Activated CD4-positive, alpha-beta T cell treated with anti-CD3 and anti-CD28 coated beads, Interleukin-2, amount 50 U/mL, for 24 hours (primary cell): ENCODE results near the gene PHF23.
"Not testable (repeated sequence)": the region's sequence is repeated elsewhere in the genome, so short reads cannot be mapped to it uniquely, and the experiment has no call there.

Source experiments
- DNase-seq, 2 donors: peaks; one replicate each; pipeline ENCODE4 v3.0.0-alpha.2; 2020; ENCODE audit warnings: low read depth in 1 of 2, low spot score in 1 of 2

Gene PHF23

GRCh38 chr17:7258731-7259554 lies 19.7 kb upstream of the PHF23 start:
- no peak for DNase-seq

DNA sequence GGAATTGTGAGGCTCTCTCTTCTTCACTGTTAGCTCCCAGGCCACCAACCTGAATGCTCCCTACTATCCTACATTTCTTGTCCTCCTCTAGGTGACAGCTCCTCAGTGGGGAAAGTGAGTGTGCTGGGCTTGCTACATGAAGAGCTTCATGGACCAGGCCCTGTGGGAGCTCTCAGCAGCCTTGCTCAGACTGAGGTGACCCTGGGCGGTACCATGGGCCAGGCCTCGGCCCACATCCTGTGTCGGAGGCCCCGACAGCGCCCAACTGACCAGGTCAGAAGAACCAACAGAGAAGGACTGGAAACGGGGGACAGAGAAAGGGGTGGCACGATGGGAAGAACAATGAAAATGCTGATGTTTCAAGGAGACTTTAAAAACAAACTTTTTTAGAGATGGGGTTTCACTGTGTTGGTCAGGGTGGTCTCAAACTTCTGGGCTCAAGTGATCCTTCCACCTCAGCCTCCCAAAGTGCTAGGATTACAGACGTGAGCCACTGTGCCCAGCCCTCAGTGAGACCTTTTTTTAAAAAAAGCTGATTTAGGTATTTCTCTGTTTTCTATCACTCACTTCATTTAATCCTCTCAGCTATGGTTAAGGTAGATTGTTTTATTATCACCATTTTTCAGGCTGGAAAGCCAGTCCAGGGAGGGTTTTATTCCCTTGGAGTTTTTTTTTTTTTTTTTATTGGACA lies 17.7 kb upstream of the PHF23 start:
- DNase-seq, result no peak

DNA sequence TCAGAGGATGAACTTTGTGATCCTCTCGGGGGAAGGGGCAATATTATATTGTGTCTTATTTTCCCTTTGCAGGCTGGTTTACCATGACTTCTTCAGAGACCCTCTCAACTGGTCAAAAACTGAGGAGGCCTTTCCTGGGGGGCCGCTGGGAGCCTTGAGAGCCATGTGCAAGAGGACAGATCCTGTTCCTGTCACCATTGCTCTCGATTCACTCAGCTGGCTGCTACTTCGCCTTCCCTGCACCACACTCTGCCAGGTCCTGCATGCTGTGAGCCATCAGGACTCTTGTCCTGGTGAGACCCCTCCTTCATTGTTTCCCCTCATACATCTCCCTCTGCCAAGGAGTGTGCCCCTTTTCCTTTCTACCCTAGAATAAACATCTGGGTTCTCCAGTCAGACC lies 15.3 kb upstream of the PHF23 start:
- DNase-seq, result no peak

DNA sequence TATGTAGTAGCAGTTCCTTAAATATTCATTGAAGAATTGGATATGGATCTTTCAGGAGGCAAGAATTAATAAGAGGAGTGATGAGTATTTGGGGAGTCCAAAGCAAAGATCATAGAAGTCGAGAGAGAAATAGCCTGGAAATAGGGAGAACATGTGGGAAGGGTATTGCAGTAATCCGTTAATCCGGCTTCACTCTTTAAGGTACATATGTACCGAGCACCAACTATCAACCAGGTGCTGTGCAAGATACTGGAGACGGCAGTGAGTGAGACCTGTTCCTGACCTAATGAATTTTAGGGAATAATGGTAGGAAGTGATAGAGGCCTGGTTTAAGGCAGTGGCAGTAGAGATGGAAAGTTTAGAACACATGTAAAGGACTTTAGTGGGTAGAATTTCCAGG lies 13.8 kb upstream of the PHF23 start:
- DNase-seq, result no peak

DNA sequence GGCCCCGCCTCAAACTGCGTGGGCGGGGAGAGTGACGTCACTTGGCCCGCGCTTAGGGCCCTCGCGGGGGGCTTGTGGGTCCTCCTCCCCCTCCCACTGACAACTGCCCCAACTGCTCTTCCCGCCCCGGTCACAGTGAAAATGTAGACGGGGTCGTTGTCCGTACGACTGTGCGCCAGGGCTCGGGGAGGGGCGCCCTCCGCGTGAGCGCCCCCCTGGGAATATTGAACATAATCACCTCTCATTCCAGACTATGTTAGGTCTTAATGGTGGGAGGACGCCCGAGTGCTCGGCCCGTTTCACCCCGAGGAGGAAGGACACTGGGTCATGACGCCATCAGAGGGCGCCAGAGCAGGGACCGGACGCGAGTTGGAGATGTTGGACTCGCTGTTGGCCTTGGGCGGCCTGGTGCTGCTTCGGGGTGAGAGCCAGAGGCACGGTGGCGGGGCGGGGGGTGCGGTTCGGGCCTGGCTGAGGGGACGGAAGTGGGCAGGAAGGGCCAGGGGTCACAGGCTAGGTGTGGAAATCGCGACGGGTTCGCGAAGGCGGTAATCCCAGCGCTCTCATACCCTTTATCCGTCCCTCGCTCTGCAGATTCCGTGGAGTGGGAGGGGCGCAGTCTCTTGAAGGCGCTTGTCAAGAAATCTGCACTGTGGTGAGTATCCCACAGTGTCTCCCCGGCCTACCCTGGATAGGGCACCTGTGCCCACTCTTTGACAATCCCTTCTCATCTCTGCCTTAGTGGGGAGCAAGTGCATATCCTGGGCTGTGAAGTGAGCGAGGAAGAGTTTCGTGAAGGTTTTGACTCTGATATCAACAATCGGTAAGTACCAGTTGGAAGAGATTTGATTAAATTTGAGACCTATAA lies 13.2 kb upstream of the PHF23 start, which contains the start of gene ELP5:
Gene ELP5 (plus strand): TSS at position 40 of the 868 bp plus-strand sequence. CDS start 336 bp downstream, at position 376.
- DNase-seq, result peak; percentile 79 to 80

DNA sequence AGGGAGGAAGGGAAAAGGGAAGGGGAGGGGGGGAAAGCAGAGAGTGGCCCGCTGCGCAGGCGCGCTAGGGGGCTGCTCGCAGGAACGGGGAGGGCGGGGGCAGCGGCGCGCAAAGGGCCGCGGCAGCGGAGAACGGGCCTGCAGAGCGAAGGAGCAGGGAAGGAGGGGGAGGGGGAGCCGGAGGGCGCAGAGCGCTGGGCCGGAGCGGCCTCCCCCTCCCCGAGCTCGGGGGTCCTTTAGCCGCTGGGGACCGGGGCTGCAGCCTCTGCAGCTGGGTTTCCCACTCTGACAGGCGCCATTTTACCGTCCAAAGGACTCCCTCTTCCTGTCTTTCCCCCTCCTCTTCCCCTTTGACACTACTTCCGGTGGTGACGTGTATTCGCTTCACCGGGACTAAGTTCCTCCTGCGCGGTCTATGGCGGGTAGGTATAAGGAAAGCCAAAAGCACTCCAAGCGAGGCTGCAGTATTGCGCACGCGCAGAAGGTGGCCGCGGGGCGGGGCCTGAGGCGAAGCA lies 12.5 kb upstream of the PHF23 start, which contains the start of gene CTDNEP1:
Gene CTDNEP1 (minus strand): TSS at position 74 of the 515 bp plus-strand sequence. CDS start 438 bp downstream, outside the sequence.
- DNase-seq, result peak; percentile 98 to 100

- no peak for DNase-seq
These were observed 11.7 kb upstream of the PHF23 start for GRCh38 chr17:7250695-7251627.

DNA sequence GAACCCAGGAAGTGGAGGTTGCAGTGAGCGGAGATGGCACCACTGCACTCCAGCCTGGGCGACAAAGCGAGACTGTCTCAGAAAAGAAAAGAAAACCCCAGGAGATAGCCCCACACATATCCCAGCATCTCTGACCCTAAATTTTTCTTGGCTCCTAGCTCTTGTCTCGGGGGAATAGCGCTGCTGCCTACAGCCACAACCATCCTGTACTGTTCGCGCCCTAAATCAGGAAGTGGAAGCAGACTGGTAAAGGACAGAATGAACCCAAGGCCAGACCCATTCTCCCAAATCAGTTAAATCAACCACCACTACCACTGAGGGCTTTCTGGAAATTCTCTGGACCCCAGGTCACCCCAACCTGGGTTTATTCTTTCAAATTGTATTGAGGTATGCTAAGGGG lies 10.6 kb upstream of the PHF23 start:
- no peak for DNase-seq

- DNase-seq, result no peak
These were observed 10.0 kb upstream of the PHF23 start for GRCh38 chr17:7249214-7249613.

DNA sequence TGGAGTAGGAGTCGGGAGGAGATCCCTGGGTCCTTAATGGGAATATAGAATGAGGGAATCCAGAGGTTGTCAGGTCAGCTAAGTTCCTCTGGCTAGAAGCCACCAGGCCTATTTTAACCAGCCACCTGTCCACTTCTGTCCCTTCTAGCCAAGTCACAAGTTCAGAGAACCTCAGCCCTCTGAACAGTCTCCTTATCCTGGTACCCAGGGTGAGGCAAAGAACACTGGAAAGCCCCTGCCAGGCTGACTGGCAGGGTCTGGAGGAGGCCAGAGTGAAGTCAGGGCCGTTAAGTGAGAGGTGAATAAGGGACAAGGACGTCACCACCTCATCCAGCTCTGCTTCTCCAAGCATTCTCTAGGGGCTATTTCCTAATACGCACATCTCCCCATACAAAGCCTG lies 9.5 kb upstream of the PHF23 start:
- DNase-seq, result no peak

GRCh38 chr17:7246779-7247178 lies 7.5 kb upstream of the PHF23 start:
- no peak for DNase-seq

DNA sequence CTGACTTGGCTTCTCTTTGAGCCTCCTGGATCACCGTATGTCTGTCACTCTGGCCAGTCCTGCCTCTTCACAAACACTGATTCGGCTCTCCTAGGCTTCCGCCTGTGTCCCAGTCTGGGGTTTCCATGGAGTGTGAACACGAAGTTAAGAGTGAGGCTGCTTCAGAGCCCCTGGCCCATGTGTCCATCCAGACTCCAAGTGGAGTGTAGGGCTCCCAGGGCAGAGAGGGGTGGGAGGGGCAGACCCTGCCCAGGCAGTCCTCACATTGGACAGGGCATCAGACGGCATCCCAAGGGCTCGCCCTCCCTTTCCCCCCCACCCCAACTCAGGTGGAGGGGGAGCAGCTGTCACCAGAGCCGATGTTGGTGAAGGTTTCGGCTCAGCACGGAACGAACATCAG lies 4.6 kb upstream of the PHF23 start:
- not testable (repeated sequence) for DNase-seq

DNA sequence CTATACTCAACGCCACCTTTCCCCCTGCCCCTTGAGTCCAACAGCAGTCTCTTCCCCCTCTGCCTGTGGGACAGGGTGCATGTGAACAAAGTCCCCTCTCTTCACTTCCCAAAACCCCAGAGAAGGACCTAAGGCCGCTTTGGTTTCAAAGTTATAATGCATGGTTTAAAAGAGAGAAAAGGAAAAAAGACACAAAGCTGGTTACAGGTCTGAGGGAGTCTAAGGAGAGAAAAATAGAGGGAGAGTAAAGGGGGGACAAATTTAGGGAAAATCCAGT lies 4.1 kb upstream of the PHF23 start:
- no peak for DNase-seq

- DNase-seq, result peak; percentile 83 to 90
These were observed 3.6 kb upstream of the PHF23 start for GRCh38 chr17:7242717-7243452.

DNA sequence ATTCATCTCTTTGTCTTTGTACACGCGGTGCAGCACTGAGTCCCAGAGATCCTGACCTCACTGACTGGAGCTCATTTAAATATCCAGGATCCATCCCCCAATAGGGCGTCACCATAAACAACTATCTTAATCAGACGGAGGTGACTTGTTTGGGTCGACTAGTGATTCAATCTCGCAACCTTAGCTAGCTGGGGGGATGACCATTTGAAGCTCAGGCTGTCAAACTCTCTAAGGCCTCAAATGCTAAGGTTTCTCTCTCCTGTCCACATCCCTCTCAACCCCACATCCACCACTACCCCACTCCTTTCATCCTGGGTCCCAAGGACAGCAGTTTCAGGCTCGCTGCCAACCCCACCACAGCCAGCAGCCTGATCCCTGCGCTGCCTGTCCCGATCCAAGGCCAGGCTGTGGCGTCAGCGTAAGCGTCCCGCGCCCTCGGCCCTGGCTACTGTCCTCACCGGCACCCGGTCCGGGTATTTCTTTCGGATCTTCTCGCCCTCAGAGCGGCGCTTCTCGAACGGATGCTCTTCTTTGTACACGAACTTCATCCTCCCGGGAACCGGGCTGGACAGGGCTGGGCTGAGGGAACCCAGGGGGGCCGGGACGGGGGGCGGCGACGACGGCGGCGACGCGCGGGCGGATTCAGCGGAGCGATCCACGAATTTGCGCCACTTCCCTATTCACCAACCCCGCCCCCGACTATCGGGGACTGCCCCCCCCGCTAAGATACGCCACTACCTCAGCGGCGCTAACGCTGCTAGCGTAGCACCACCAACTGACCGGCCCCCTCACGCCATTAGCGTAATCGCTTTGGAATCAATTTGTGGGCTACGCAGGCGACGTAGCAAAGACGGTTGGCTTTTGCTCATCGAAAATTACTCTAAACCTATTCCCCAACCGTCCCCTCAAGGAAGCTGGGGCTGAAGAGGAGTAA lies 2.8 kb upstream of the PHF23 start, which contains the start of gene GABARAP:
Gene GABARAP (minus strand): TSS at position 667 of the 934 bp plus-strand sequence. CDS start 119 bp downstream, at position 548.
- peak; percentile 90 to 94 for DNase-seq

DNA sequence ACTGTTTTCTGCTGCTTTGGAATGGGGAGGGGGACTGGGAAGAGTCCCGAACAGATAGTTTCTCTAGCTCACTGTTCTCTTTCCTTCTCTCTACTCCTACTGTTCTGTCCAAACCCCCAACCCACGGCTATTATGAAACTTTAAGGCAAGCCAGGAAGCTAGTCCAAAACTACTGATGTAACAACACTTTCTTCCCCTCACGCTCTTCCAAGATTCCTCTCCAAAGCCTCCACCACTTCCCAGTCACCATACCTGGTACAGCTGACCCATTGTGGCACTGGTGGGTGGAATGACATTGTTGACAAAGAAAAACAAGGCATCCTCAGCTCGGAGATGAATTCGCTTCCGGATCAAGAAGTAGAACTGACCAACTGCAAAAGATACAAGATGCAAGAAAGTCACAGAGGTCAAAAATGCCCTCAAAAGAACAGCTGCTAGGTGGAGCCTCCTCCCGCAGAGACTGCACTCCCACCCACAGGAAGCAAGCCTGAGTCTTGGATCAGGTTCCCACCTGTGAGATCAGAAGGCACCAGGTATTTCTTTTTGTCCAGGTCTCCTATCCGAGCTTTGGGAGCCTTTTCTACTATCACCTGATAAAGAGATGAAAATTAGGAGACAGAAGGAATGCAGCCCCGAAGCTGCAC lies 2.0 kb upstream of the PHF23 start:
- DNase-seq, result no peak

DNA sequence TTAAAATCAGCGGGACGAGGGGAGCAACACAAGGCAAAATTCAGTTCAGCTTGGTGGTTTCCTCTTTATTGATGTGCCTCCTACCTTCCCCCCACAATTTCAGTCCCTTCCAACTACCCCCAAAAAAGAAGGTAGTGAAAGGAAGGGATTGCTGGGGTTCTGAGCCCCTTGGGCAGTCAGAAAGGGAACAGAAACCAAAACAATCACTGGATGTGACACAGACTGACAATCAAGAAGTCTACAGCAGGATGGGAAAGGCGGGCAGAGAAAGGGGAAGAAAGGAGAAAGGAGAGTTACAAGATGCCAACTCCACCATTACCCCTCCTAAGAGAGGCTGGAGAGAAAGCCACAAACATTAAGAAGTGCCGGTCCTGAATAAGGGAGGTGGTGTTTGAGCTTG lies 1.1 kb upstream of the PHF23 start:
- DNase-seq, result no peak
